Testis (tissue), 3 donors: ENCODE results near the gene HCLS1. TPM values are rescaled to one million over a fixed set of nuclear protein-coding genes. Genes with fewer than 3 reads are reported as not detected.
A peak's percentile ranks its signal among the peaks of the same experiment; 100 is the strongest.

Experiments used
- DNase-seq: peaks from one replicate; pipeline ENCODE4 v3.0.0-alpha.2; 2019
- H3K27ac ChIP-seq, 2 donors: fragments of 200-600 bp; sonication (generic); one replicate each; pipeline ENCODE4 v1.5.1; 2019
- H3K27me3 ChIP-seq: fragments of 200-600 bp; sonication (generic); one replicate; pipeline ENCODE4 v1.5.1; 2019
- H3K36me3 ChIP-seq: fragments of 200-600 bp; sonication (generic); one replicate; pipeline ENCODE4 v1.5.1; 2017; ENCODE audit warnings: low read depth; ENCODE audit errors: missing control alignments
- H3K4me1 ChIP-seq: fragments of 200-600 bp; sonication (generic); one replicate; pipeline ENCODE4 v1.5.1; 2019
- H3K4me3 ChIP-seq, 2 donors: fragments of 200-600 bp; sonication (generic); one replicate each; pipeline ENCODE4 v1.5.1; 2017 to 2019
- H3K9me3 ChIP-seq: fragments of 200-600 bp; sonication (generic); one replicate; pipeline ENCODE4 v1.5.1; 2017
- POLR2A ChIP-seq: fragments of 450-650 bp; IDR thresholded peaks from one replicate; pipeline ENCODE4 v1.6.1; 2017; ENCODE audit warnings: antibody characterized with exemption, mild to moderate bottlenecking, moderate library complexity
- WGBS, 2 donors: methylation state at CpG; one replicate each; pipeline ENCODE4 v1.1.5; 2018; 5-methylcytosine and 5-hydroxymethylcytosine counted together
- intact Hi-C: fragments of 100-400 bp; cut with DNase I; formaldehyde crosslinking; loops from one replicate; pipeline ENCODE4 v1.15.1; 2023; ENCODE audit warnings: low total_unique reads
- polyA plus RNA-seq: library from polyadenylated mRNA; stranded (reverse); fragments of 350-450 nt; fragmentation: Illumina TruSeq; extraction: RNeasy Lipid Tissue Mini Kit (QIAGEN cat#74804); gene quantifications from one replicate; pipeline ENCODE4 v1.2.3, GENCODE V29; 2014; ENCODE audit warnings: low read depth, low replicate concordance; ENCODE audit not compliant: insufficient read depth
- total RNA-seq, 2 donors: library from RNA; depleted of rRNA; stranded (reverse); fragments of >200 nt; gene quantifications; one replicate each; pipeline ENCODE4 v1.2.3, GENCODE V29; 2016
- TF ChIP-seq, protein P1 (sequence below), 3 experiments: fragments of 450-650 bp in 2 of 3; fragments of 200-600 bp in 1 of 3; sonication (generic) in 1 of 3; IDR thresholded peaks; one replicate each; pipeline ENCODE4 v1.5.1; 2016 to 2019; ENCODE audit warnings: antibody characterized with exemption in 3 of 3, mild to moderate bottlenecking in 2 of 3, moderate library complexity in 1 of 3

HCLS1 gene
- total and polyA plus RNA-seq, 3 donors from 2014 or later = 8.7 to 17.3 (median 15.6) TPM

DNA sequence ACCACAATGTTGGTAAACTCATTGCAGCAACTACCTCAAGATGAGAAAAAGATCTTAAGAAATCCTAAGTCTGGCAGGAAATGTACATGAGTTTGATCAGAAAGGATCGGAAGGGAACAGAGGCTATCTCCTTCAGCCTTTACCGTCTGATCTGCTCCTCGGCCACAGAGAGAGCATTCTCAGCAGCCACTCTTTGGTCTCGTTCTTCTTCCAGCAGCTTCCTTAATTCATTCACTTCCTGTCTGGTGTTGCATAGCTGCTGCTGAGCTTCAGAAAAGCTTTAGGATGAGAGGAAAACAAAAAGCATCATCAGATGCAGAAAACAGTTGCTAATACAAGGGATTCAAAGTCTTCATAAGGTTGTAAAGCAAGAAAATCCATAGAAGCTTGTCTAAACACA is 6.6 kb upstream of the HCLS1 start:
- Histone ChIP-seq H3K9me3 (no peaks in the 10 kb centered on the region), H3K27me3 (no peaks in the 10 kb centered on the region), H3K36me3 (no peaks in the 10 kb centered on the region), H3K27ac (peak overlapping the region in 1 of 2 donors; percentile 4), H3K4me3 (no peak overlapping the region), H3K4me1 (no peaks in the 10 kb centered on the region)
- 60 to 69% methylated on average over 4 of the region's 4 CpGs for WGBS, 2 donors
- no peak for TF ChIP-seq POLR2A
- TF ChIP-seq, protein P1, sequence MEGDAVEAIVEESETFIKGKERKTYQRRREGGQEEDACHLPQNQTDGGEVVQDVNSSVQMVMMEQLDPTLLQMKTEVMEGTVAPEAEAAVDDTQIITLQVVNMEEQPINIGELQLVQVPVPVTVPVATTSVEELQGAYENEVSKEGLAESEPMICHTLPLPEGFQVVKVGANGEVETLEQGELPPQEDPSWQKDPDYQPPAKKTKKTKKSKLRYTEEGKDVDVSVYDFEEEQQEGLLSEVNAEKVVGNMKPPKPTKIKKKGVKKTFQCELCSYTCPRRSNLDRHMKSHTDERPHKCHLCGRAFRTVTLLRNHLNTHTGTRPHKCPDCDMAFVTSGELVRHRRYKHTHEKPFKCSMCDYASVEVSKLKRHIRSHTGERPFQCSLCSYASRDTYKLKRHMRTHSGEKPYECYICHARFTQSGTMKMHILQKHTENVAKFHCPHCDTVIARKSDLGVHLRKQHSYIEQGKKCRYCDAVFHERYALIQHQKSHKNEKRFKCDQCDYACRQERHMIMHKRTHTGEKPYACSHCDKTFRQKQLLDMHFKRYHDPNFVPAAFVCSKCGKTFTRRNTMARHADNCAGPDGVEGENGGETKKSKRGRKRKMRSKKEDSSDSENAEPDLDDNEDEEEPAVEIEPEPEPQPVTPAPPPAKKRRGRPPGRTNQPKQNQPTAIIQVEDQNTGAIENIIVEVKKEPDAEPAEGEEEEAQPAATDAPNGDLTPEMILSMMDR (IDR thresholded peaks at IDR 0.05) = no peak
- no peak for DNase-seq
- intact Hi-C loops = no loop called here

DNA sequence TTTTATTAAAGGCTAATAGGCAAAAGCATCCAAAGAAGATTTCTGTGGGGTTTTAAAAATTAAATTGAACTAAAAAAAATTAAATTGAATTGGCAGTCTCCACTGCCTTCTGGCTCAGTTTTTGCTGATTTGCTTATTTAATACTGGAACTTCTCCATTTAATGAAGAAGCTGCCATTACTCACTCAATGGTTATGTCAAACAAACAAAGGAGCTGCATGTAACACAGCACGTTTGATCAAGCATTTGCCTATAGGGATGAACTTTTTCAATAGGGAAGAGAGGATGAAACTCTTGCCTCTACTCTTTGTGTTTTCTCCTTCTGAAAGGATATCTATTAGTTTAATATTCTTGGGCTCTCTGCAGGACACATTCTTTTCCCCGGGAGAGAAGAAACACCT is 4.8 kb upstream of the HCLS1 start:
- Histone ChIP-seq H3K4me1 (no peaks in the 10 kb centered on the region), H3K36me3 (no peaks in the 10 kb centered on the region), H3K27me3 (no peaks in the 10 kb centered on the region), H3K4me3 (no peak overlapping the region), H3K9me3 (no peaks in the 10 kb centered on the region), H3K27ac (no peak overlapping the region)
- TF ChIP-seq, protein P1 (IDR thresholded peaks at IDR 0.05) = no peak
- TF ChIP-seq POLR2A = no peak
- no peak for DNase-seq
- intact Hi-C loops = no loop called here
- WGBS, 2 donors = 68 to 72% methylated on average over 2 of the region's 2 CpGs

DNA sequence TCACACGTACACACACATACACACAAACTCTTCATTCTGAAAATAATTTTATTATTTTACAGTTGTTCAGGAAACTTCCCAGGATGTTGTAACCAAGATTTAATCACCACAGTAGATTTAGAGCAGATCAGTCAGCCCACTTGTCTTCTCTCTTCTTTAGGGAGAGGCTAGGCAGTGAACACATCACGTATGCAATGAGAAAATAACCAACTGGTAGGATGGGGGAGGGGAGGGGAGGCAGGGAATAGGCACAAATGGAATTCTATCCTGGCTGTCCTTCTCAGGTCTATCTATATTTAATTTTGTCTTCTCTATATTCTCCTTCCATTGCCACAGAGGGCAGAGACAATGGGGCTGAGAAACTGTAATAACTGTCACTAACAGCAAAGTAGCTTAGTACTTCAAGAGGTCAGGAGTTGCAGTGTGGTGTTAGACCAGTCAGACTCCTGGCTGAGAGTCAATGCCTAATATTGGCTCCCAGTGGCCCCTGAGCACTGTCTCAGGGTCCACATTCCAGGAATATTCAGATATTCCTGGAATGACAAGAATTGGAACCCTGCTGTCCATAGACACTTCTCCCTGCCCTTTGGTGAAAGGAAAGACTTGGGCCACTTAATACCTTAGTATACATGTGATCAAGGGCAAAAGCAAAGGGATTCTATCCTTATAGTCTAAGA is 2.6 kb upstream of the HCLS1 start:
- TF ChIP-seq POLR2A = no peak
- TF ChIP-seq, protein P1 (IDR thresholded peaks at IDR 0.05) = no peak
- no peak overlapping the region for H3K4me3 ChIP-seq
- no peaks in the 10 kb centered on the region for H3K4me1 ChIP-seq
- no peak for DNase-seq
- no peak overlapping the region for H3K27ac ChIP-seq
- H3K9me3 ChIP-seq = no peaks in the 10 kb centered on the region
- no peaks in the 10 kb centered on the region for H3K36me3 ChIP-seq
- intact Hi-C loops = no loop called here
- H3K27me3 ChIP-seq = no peaks in the 10 kb centered on the region
- 82 to 88% methylated on average over 2 of the region's 2 CpGs for WGBS, 2 donors

- Histone ChIP-seq H3K36me3 (no peaks in the 10 kb centered on the region), H3K27ac (no peak overlapping the region), H3K4me3 (no peak overlapping the region), H3K4me1 (no peaks in the 10 kb centered on the region), H3K9me3 (no peaks in the 10 kb centered on the region), H3K27me3 (no peaks in the 10 kb centered on the region)
- no peak for DNase-seq
- intact Hi-C loops = no loop called here
- TF ChIP-seq, protein P1 (IDR thresholded peaks at IDR 0.05) = no peak
- TF ChIP-seq POLR2A = no peak
Measured at GRCh38 chr3:121662742-121663141, 2.0 kb upstream of the HCLS1 start.

- Histone ChIP-seq H3K27ac (peak overlapping the region in 1 of 2 donors; percentile 31), H3K4me3 (no peak overlapping the region), H3K9me3 (no peaks in the 10 kb centered on the region), H3K36me3 (no peaks in the 10 kb centered on the region), H3K4me1 (no peaks in the 10 kb centered on the region), H3K27me3 (no peaks in the 10 kb centered on the region)
- 90 to 91% methylated on average over 6 of the region's 6 CpGs for WGBS, 2 donors
- TF ChIP-seq POLR2A = no peak
- TF ChIP-seq, protein P1 (IDR thresholded peaks at IDR 0.05) = no peak
- intact Hi-C loops = no loop called here
- DNase-seq = no peak
Measured at GRCh38 chr3:121661376-121661775, 673 bp upstream of the HCLS1 start.
